Activated CD8-positive, alpha-beta memory T cell treated with anti-CD3 and anti-CD28 coated beads for 24 hours (primary cell): Measurements from ENCODE around the gene TIPARP.
"Not testable (repeated sequence)": the region's sequence is repeated elsewhere in the genome, so short reads cannot be mapped to it uniquely, and the experiment has no call there.

Experiments used
- DNase-seq: peaks from one replicate; pipeline ENCODE4 v3.0.0-alpha.2; 2020

TIPARP gene

DNA sequence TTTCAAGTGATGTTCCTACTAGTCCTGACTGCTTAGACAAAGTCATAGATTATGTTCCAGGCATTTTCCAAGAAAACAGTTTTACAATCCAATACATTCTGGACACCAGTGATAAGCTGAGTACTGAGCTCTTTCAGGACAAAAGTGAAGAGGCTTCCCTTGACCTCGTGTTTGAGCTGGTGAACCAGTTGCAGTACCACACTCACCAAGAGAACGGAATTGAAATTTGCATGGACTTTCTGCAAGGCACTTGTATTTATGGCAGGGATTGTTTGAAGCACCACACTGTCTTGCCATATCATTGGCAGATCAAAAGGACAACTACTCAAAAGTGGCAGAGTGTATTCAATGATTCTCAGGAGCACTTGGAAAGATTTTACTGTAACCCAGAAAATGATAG lies 3.8 kb downstream of the TIPARP start:
- no peak for DNase-seq

DNA sequence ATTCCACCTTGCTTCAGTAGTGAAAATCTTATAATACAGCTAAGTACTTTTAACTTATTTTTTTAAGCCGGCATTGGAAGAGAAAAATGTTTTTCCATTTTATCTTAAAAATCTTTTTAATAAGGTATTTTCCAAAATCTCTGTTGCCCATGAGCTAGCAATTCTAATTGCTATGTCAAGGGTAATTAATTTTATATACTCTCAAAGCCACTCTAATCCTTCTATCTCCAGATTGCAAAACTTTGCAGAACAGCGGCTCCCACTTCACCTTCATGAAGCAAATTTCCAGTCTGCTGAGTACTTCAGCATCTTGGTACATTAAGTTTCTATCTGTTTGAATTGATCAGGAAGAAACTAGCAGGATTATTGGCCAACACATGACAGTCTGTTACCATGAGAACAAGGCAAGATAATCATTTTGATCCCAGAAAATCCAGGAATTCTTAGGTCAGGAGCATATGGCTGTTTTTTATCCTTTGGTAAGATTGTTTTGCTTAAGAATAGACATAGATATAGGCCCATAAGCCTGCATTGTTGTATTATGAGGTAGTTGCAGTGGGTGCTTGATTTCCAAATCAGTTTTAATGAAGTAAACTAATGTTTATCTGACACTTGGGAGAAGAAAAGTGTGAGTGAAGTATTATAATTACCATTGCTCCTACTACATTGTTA lies 6.0 kb downstream of the TIPARP start:
- DNase-seq = no peak

DNA sequence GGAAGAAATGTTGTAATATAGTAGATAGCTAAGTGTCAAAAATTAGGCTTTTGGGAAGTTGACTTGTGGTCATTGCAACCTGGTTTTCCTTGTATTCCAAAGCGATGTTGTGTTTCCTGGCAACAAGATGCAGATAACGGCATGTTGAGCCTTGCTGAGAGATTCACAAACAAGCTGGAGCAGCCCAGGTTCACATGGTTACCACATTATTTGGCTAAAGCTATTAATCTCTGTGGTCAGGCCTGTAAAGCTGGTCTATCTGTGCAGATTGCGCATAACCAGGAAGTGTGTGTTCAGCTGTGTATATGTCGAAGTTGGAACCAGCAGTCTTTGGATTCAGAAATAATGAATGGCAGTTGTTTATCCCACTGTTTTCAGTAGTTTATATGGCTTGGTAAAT lies 6.6 kb downstream of the TIPARP start:
- DNase-seq = no peak

DNA sequence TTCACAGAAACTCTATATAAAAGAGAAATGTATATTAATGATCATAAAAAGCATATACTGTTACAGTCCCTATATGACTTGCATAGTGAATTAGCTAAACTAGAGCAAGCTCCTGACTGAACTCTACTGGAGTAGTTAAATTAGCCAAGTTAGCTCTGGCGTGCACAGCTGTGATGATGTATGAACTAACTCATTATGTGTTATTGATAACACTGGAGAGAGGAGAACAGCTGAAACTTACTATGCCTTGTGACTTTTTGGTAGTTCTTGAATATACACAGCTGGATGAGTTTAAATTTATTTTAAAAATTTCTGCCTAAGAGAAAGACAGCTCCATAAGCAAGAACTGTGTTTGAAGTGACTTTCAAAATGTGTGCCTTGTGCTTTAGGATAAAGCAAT lies 8.1 kb downstream of the TIPARP start:
- DNase-seq = no peak

DNA sequence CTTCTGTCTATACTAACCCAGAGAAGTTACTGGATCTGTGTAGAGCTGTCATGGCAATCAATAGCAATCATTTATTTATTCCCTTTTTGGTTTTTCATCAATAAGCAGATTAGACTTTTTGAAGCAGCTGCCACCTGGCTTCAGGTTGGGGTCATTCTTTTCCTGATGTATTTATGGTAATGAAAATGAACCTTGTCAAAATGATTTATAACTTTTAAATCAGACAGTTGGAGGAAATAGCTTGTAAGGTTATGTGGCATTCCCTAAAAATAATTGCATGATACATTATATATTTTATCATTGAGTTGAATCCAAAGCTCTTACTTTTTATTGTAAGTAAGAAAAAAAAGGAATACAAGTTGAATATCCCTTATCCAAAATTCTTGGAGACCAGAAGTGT lies 8.6 kb downstream of the TIPARP start:
- DNase-seq = no peak

DNA sequence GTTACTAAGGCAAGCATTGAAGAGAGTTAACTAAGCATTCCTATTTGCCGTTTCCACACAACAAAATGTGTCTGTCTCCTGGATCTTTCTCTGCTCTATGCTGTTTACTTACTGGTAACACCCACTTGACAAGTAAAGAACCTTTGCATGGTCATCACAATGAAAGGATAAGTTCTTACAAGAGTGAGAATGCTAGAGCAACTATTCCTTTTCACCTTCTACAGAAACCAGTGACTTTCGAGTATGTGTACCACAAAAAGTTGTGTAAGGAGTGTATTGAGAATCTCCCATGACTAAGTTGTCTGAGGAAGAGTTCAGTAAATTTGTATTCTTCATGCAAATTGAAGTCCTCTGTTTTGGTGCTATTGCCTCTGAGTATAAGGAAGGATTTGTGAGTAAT lies 10.8 kb downstream of the TIPARP start:
- DNase-seq = no peak

DNA sequence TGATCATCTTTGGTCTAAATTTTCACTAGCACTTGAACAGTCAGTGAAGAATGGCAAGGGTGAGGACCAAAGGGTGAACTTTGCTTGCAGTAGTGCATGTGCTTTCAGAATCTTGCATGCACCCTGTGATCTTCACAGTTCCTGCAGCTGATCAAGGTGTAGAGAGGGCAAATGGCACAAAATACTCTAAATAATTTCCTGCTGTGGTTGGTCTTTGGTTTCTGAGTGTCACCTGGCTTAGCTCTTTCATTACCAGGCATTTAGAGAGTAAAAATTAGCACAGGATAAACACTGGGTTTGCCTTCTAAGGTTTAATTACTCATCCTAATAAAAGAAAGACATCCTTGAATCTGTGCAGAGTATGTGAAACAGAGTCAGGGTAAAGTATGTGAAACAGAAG lies 11.4 kb downstream of the TIPARP start:
- DNase-seq = no peak

DNA sequence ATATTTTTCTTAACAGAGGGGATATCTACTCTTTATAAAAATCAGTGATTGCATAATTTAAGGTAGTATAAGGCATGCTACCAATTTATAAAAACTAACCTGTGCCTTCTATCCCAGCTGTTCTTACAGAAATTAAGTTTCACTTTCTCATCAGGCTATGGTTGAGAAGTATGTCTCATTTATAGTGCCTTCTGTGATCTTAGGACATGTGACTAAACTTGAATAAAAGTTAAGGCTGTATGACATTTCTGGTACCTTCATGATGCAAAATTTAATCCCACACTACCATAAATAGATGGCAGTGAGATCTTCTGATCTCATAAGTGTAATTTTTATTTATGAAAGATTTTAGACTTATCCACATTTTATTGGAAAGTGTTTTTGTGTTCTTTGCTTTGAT lies 12.6 kb downstream of the TIPARP start:
- DNase-seq = no peak

DNA sequence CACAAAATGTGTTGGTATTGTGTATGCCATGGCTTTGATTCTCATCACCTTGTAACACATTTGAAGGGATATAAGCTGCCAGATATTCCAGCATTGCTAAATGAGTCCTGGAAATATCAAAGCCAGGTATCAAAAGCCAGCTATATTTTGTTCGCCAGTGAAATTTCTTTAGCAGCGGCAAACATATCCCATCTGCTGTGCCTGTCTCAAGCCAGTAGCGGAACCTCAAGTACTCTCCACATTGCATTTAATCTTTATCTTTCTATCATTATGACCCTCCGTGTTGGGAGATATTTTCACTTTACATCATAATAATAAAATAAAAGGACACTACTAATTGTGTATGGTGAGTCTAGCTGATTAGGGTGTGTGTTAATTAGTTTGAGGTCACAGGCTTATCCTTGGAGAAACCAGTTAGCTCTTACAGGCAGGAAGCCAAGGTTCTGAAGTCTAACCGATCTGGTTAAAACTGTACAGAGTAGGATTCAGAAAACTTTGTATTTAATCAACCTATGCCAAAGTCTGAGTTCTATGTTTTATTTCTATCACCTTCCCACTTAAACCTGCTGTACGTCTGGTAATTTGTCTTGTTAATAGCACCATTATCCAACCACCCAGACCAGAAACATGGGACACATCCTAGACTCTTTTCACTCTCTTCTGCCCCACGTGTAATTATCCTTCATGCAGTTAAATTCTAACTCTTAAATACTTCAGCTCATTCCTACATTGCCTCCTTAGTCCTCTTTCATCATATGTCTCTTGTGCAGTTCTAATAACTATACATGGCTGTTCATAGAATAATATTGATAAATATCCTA lies 14.5 kb downstream of the TIPARP start:
- no peak for DNase-seq

DNA sequence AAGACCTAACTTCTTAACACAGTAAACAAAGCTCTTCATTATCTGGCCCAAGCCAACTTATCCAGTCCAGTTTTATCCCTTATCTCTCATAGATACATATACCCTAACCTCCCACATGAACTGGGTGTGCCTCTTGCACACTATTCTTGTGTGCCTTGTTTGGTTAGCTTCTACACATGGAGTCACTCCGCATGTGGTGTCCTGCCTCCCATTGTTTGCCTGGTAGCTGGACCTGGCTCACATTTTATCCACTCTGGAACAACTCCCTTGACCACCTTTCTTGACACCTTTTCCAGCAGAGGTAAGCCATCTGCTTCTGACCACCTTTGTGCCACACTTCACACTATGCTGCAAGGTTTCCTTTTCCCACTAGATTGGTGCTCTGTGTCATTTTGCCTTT lies 15.2 kb downstream of the TIPARP start:
- DNase-seq = no peak

DNA sequence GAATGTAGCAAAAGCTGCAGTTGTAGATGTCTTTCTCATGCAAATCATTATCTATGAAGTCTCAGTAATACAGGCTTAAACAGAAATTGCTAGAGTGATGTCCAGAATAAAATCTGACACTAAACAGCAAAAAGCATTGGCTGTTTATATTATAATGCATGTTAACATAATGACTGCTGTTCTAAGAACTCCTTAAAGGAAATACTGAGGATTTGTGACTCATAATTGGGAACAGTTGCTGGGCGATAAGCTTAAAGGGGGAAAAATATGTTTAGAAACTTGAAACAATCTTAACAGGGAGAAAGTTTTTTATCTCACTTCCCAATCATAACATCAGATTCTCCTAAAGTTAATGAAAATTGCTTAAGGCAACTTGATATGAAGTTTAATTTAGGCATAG lies 17.5 kb downstream of the TIPARP start:
- no peak for DNase-seq

DNA sequence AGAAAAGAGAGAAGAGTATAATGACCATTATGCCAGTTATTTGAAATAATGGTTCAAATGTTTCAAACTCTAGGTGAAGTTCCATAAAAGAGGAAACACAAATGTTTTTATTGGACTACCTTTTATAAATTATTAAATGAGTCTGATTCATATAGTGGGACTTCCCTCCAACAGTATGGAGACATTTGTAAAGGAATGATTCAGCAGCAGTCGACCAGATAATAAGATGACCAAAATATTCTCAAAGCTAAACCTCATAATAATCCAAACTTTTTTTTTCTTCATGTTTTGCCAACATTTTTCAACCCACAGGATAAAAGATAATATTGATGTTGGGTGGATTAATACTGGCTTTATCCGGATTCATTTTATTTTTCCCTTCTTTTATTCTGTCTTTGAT lies 18.8 kb downstream of the TIPARP start:
- no peak for DNase-seq

DNA sequence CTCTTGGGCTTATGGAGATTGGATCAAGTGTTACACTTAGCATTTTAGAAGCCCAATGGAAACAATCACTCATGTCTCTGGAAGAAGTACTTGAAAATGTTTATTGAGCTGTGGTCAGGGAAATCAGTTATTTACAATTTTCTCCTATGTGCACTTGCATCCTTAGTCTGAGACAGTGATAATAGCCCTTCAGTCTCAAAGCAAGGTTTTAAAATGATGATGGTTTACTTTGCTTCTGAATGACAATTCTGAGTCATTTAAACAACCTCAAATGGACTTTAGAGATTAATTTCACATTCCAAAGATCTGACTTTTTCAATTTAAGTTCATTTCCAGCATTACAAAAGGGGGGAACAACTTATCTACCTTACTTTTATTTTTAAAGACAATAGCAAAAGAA lies 20.1 kb downstream of the TIPARP start:
- DNase-seq = no peak

DNA sequence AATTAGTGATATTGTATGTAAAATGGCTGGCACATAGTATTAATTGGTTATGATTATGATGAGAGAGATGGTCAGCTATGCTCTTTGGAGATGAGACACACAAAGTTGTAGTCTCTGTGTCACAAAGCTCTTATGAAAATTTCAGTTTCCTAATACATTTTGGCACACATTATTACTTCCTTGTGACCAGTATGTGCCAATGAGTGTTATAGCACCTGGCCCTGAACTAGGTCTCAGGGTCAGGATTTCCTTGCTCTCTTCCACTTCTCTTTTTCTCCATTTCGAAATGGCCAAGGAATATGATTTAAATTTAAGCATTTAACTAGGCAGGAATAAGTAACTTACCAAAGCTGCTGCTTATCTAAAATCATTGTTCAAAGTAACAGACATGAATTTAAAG lies 28.0 kb downstream of the TIPARP start:
- no peak for DNase-seq

DNA sequence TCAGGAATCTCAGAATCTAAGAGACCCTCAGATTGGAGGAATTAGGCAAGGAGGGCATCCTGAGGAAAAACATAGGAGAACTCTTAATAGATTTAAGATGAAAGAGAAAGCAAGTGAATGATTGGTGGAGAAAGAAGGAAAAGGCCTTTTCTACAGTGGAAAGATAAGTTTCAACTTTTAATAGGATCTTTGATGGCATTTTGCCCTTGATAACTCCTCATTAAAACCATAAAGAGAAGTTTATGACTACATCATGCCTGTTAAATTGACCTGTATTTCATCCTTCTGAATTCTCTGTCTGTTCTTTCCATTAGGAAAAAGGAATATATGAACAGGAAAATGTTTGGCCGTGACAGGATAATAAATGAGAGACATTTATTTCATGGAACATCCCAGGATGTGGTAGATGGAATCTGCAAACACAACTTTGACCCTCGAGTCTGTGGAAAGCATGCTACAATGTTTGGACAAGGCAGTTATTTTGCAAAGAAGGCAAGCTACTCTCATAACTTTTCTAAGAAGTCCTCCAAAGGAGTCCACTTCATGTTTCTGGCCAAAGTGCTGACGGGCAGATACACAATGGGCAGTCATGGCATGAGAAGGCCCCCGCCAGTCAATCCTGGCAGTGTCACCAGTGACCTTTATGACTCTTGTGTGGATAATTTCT lies 30.1 kb downstream of the TIPARP start:
- no peak for DNase-seq

DNA sequence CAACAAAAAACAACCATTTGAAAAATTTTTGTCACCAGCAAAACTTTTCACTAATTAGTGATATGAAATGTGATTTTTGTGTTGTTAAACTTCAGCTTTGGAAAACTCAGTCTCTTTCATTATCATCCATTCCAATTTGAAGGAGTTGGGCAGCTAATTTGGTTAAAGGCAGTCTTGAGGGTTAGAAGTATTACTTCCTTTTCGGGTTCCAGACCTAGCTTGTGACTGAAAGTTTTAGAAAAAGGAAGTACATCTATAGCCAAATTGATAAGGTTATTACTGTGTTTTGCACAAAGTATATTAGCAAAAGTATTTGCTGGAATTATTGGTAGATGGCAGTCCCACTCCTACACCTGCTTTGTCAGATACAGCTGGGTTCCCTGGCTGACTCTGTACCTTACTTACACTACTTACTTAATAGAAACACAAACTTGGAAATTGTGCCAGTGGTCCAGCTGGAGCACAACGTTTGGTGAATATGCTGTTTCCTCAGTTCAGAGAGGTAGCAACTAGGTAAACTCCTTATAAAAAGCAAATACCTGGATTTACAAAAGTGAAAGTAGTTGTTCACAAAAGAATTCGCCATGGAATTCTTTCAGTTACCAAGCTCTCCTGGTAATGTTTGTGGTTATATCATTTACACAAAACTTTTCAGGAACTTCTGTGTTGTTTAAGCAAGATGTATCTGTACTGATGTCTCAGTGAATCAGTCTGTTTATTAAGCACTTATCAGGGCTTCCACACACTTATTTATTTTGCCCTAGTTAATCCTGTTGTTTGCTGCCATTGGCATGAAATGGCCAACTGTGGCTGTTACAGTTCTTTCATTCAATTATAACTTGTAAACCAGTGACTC lies 31.6 kb downstream of the TIPARP start:
- DNase-seq = no peak

DNA sequence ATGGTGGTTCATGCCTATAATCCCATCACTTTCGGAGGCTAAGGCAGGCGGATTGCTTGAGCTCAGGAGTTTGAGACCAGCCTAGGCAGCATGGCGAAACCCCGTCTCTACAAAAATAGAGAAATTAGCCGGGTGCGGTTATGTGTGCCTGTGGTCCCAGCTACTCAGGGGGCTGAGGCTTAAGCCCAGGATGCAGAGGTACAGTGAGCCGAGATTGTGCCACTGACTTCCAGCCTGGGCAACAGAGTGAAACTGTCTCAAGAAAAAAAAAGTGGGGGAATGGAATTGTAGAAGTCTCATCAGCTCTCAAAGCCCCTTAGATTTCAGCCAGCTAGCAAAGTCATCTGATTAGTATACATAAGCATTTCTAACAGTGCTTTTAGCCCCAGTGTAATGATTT lies 33.2 kb downstream of the TIPARP start:
- no peak for DNase-seq

DNA sequence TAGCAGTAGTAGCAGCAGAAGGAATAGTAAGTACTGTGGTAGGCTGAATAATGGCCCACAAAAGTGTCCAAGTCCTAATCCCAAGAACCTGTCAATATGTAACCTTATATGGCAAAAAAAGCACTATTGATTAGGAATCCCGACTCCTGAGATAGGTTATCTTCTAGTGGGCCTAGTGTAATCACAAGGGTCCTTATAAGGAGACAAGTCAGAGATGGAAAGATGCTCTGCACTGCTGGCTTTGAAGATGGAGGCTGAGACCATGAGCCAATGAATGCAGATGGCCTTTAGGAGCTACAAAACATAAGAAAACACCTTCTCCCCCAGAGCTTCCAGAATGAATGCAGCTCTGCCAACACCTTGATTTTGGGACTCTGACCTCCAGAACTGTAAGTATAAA lies 36.0 kb downstream of the TIPARP start:
- no peak for DNase-seq

DNA sequence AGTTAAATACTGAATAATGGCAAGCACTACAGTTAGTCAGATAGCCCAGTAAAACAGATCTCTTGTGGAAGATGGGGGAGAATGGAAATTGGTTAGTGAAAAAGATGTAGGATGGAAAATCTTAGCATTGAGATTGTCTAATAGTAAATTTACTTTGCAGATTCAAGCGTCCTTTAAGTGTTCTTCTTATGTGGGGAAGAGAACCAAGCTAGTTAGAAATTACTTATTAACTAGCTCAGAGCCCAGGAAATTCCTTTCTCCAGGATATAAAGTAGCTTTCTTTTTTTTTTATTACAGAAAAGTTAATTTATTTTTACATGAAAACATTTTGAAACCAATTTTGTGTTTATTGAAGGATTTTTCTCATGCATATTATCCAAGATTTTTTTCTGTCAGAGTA lies 36.7 kb downstream of the TIPARP start:
- no peak for DNase-seq

DNA sequence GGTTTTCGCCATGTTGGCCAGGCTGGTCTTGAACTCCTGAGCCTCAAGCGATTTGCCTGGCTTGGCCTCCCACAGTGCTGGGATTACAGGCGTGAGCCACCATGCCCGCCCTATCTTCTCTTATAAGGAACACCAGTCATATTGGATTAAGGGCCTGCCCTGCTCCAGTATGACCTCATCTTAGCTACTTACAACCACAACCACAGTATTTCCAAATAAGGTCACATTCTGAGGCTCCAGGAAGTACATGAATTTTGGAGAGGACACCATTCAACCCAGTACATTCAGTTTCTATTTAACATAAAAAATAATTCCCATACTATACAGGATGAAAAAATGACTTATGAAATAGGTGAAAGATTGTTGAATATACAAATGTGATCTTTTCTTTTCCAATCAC lies 37.6 kb downstream of the TIPARP start:
- not testable (repeated sequence) for DNase-seq

DNA sequence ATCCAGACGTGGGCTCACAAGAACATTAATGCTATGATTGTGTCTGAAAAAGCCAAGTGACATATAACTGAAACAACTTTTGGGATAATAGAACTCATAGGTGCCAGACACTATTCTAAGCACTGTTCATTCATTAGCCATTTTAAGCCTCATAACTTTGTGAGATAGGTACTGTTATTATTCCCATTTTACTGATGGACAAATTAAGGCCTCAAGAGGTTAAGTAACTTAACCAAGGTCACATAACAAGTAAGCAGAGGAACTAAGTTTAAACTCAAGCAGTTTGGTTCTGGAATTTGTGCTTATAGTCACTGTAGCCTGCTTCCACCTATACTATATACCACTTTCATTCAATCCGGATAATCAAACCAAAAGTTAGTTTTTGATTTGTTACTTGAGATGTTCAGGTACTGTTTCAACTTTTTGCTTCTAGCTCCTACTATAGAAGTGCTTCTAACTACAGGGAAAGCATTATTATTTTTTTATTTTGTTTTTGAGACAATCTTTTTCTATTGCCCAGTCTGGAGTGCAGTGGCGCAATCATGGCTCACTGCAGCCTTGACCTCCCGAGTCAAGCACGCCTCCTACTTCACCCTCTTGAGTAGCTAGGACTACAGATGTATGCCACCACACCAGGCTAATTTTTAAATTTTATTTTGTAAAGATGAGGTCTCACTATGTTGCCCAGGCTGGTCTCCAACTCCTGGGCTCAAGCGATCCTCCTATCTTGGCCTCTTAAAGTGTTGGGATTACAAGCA lies 41.9 kb downstream of the TIPARP start:
- no peak for DNase-seq

DNA sequence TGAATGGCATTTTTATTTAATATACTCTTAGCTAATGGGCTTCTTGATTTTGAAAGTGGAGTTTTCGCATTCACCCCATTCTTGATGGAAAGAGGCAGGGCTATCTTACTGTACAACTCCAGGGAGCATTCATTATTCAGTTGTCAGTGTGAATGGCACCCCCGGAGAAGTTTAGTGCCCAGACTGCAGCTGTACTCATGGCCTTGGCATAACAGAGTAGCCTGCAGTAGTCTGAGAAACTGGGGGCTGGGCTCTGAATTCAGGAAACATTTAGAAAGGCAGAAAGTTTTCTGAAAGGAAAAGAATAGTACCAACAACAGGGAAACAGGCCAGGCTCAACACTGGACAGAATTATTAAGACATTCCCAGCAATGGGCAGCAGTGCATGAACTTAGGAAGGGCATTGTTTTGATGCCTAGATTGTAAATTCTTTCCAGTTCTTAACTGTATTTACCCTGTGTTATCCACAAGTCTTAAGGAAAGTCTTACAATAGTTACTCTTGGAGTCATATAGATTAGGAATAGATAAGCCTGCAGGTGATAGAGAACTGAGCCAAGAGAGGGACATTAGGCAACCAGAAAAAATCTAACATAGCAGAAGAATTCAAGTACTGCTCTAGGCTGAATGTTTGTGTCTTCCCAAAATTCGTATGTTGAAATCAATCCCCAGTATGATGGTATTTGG lies 44.4 kb downstream of the TIPARP start:
- DNase-seq = no peak
